Amniotic epithelial cell (primary cell): Measurements from ENCODE around the gene LRMDA.

Experiments
- DNase-seq: peaks from one replicate; pipeline ENCODE4 v3.0.0-alpha.2; 2010; ENCODE audit warnings: low read depth

The LRMDA gene

GRCh38 chr10:75999515-76000209 is 568.2 kb downstream of the LRMDA start:
- no peak for DNase-seq

GRCh38 chr10:76000550-76000949 is 569.1 kb downstream of the LRMDA start:
- no peak for DNase-seq

GRCh38 chr10:76001019-76001418 is 569.6 kb downstream of the LRMDA start:
- no peak for DNase-seq

- DNase-seq: no peak
Observed at GRCh38 chr10:76001461-76001860, 570.0 kb downstream of the LRMDA start.

GRCh38 chr10:76002262-76002854 is 570.9 kb downstream of the LRMDA start:
- DNase-seq: no peak

- no peak for DNase-seq
Observed at GRCh38 chr10:76007667-76008181, 576.3 kb downstream of the LRMDA start.

- DNase-seq: no peak
Observed at GRCh38 chr10:76009531-76009930, 578.1 kb downstream of the LRMDA start.

GRCh38 chr10:76010703-76011102 is 579.3 kb downstream of the LRMDA start:
- DNase-seq: no peak

GRCh38 chr10:76012716-76013327 is 581.4 kb downstream of the LRMDA start:
- no peak for DNase-seq

GRCh38 chr10:76015245-76015644 is 583.8 kb downstream of the LRMDA start:
- DNase-seq: no peak

- peak; percentile 26 for DNase-seq
Observed at GRCh38 chr10:76017026-76017732, 585.8 kb downstream of the LRMDA start.

GRCh38 chr10:76017733-76018433 is 586.5 kb downstream of the LRMDA start:
- DNase-seq: no peak

GRCh38 chr10:76020630-76021029 is 589.2 kb downstream of the LRMDA start:
- no peak for DNase-seq

- no peak for DNase-seq
Observed at GRCh38 chr10:76021398-76021797, 590.0 kb downstream of the LRMDA start.

- no peak for DNase-seq
Observed at GRCh38 chr10:76022366-76022765, 590.9 kb downstream of the LRMDA start.

- DNase-seq: no peak
Observed at GRCh38 chr10:76023007-76023406, 591.6 kb downstream of the LRMDA start.

GRCh38 chr10:76024460-76025123 is 593.2 kb downstream of the LRMDA start:
- no peak for DNase-seq

- no peak for DNase-seq
Observed at GRCh38 chr10:76025124-76025477, 593.7 kb downstream of the LRMDA start.

- no peak for DNase-seq
Observed at GRCh38 chr10:76026176-76026771, 594.9 kb downstream of the LRMDA start.

- DNase-seq: no peak
Observed at GRCh38 chr10:76026905-76027304, 595.5 kb downstream of the LRMDA start.

GRCh38 chr10:76029782-76030181 is 598.4 kb downstream of the LRMDA start:
- DNase-seq: no peak
